Measurements from ENCODE around the gene MYOF.

DNA sequence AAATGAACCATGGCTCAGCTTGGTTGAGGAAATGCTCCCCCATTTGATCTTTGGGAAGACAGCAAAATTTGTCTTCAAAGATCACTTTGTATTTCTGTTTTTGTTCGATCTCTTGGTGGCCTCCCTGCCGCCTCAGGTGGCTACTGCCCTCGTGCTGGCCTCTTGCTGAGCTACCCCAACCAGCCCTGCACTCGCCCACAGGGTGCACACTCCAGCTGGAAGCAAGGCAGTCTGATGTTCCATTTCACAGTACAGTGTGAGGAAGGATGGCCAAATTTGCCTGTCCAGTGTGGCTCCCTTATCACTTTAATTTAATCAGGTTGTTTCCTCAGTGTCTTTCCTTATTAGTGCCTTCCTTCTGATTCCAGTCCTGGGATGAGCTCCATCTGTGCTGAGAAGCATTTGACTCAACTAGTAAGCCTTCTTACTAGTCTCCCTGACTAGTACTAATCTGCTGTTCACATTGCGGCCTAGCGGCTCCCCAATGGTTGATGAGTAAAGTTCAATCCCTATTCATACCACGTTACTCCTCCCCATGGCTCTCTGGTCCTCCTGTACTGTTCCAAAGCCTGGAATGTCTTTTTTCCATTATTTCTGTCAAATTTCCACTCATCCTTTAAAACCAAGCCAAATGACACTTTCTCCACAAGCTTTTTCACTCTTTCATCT is 8.2 kb downstream of the MYOF start:
- TF ChIP-seq, protein P1, sequence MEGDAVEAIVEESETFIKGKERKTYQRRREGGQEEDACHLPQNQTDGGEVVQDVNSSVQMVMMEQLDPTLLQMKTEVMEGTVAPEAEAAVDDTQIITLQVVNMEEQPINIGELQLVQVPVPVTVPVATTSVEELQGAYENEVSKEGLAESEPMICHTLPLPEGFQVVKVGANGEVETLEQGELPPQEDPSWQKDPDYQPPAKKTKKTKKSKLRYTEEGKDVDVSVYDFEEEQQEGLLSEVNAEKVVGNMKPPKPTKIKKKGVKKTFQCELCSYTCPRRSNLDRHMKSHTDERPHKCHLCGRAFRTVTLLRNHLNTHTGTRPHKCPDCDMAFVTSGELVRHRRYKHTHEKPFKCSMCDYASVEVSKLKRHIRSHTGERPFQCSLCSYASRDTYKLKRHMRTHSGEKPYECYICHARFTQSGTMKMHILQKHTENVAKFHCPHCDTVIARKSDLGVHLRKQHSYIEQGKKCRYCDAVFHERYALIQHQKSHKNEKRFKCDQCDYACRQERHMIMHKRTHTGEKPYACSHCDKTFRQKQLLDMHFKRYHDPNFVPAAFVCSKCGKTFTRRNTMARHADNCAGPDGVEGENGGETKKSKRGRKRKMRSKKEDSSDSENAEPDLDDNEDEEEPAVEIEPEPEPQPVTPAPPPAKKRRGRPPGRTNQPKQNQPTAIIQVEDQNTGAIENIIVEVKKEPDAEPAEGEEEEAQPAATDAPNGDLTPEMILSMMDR (IDR thresholded peaks at IDR 0.05) = no peak
- TF ChIP-seq ZFX (IDR thresholded peaks at IDR 0.05; ENCODE audit: borderline replicate concordance) = no peak
